A172 (cell line): Measurements from ENCODE around the gene ZMYND8. TPM values are rescaled to one million over a fixed set of nuclear protein-coding genes. Genes with fewer than 3 reads are reported as not detected.
"Not testable (repeated sequence)": the region's sequence is repeated elsewhere in the genome, so short reads cannot be mapped to it uniquely, and the experiment has no call there.

Experiments used
- DNase-seq: peaks from one replicate; pipeline ENCODE4 v3.0.0-alpha.2; 2015; ENCODE audit warnings: low spot score
- total RNA-seq: library from RNA; depleted of rRNA; stranded (reverse); fragments of >200 nt; shearing (Covaris generic); gene quantifications from 2 replicates; pipeline ENCODE4 v1.2.3, GENCODE V29; 2014

The ZMYND8 gene
- total RNA-seq, 1 experiment from 2014 or later: 22.1 TPM

- DNase-seq: no peak
Observed at GRCh38 chr20:47246061-47246777, 110.3 kb downstream of the ZMYND8 start.

GRCh38 chr20:47245166-47245565 is 111.3 kb downstream of the ZMYND8 start:
- not testable (repeated sequence) for DNase-seq

GRCh38 chr20:47244451-47244850 is 112.0 kb downstream of the ZMYND8 start:
- no peak for DNase-seq

- DNase-seq: no peak
Observed at GRCh38 chr20:47243532-47244305, 112.8 kb downstream of the ZMYND8 start.

- DNase-seq: no peak
Observed at GRCh38 chr20:47243003-47243402, 113.5 kb downstream of the ZMYND8 start.

- DNase-seq: no peak
Observed at GRCh38 chr20:47241345-47241781, 115.1 kb downstream of the ZMYND8 start.

- not testable (repeated sequence) for DNase-seq
Observed at GRCh38 chr20:47240096-47240495, 116.4 kb downstream of the ZMYND8 start.

- no peak for DNase-seq
Observed at GRCh38 chr20:47239719-47240067, 116.8 kb downstream of the ZMYND8 start.

GRCh38 chr20:47238780-47239718 is 117.5 kb downstream of the ZMYND8 start:
- DNase-seq: no peak

- DNase-seq: no peak
Observed at GRCh38 chr20:47237715-47238114, 118.8 kb downstream of the ZMYND8 start.

- DNase-seq: no peak
Observed at GRCh38 chr20:47236639-47236900, 119.9 kb downstream of the ZMYND8 start.

- no peak for DNase-seq
Observed at GRCh38 chr20:47235853-47236638, 120.5 kb downstream of the ZMYND8 start.

GRCh38 chr20:47235111-47235510 is 121.4 kb downstream of the ZMYND8 start:
- DNase-seq: no peak

GRCh38 chr20:47233333-47234188 is 122.9 kb downstream of the ZMYND8 start:
- no peak for DNase-seq

- no peak for DNase-seq
Observed at GRCh38 chr20:47232518-47232917, 124.0 kb downstream of the ZMYND8 start.

GRCh38 chr20:47231382-47232039 is 125.0 kb downstream of the ZMYND8 start:
- no peak for DNase-seq

- no peak for DNase-seq
Observed at GRCh38 chr20:47230811-47231256, 125.7 kb downstream of the ZMYND8 start.

GRCh38 chr20:47228654-47229053 is 127.8 kb downstream of the ZMYND8 start:
- DNase-seq: no peak

- DNase-seq: no peak
Observed at GRCh38 chr20:47227576-47227975, 128.9 kb downstream of the ZMYND8 start.

- DNase-seq: no peak
Observed at GRCh38 chr20:47227119-47227518, 129.4 kb downstream of the ZMYND8 start.
